Left lung (tissue), 10 donors: Measurements from ENCODE around the gene PDE4D. TPM values are rescaled to one million over a fixed set of nuclear protein-coding genes. Genes with fewer than 3 reads are reported as not detected.

Experiments
- ATAC-seq: fragments of 200-7000 bp; cut with Tn5 transposase; one replicate; pipeline ENCODE4 v1.9.1; 2020; ENCODE audit warnings: moderate library complexity
- DNase-seq, 4 donors: peaks; one replicate each; pipeline ENCODE4 v3.0.0-alpha.2; 2013 to 2020
- H3K27ac ChIP-seq, 2 donors: fragments of 200-600 bp; sonication (generic) in 1 of 2; one replicate each; pipeline versions ENCODE4 v1.5.0 to v1.8.0; 2020 to 2021
- H3K27me3 ChIP-seq, 2 donors: fragments of 200-600 bp; sonication (generic) in 1 of 2; one replicate each; pipeline versions ENCODE4 v1.5.0 to v1.8.0; 2020 to 2021
- H3K36me3 ChIP-seq, 2 donors: fragments of 200-600 bp; sonication (generic) in 1 of 2; one replicate each; pipeline versions ENCODE4 v1.5.0 to v1.8.0; 2020 to 2021
- H3K4me1 ChIP-seq, 2 donors: fragments of 200-600 bp; one replicate each; pipeline ENCODE4 v1.8.0; 2021
- H3K4me3 ChIP-seq, 2 donors: fragments of 200-600 bp; sonication (generic) in 1 of 2; one replicate each; pipeline versions ENCODE4 v1.5.0 to v1.8.0; 2020 to 2021; ENCODE audit warnings: mild to moderate bottlenecking in 1 of 2
- H3K9me3 ChIP-seq, 2 donors: fragments of 200-600 bp; sonication (generic) in 1 of 2; one replicate each; pipeline versions ENCODE4 v1.5.0 to v1.8.0; 2020 to 2021
- intact Hi-C, 2 donors: fragments of 100-400 bp; cut with DNase I; formaldehyde crosslinking; loops; one replicate each; pipeline versions ENCODE4 v1.11.2 to v1.14.2; 2022
- polyA plus RNA-seq, 6 donors: library from polyadenylated mRNA; unstranded; fragments of 120-200 nt; gene quantifications; one replicate each; pipeline ENCODE4 v1.2.1, GENCODE V29; 2013; ENCODE audit not compliant: insufficient read length in 6 of 6
- total RNA-seq, 2 donors: library from RNA; stranded (reverse); fragmentation: NEBNext Ultra II Directional; extraction: Animal tissue kit (Norgen Biotek cat#: 25700); gene quantifications; one replicate each; pipeline ENCODE4 v1.2.1, GENCODE V29; 2021
- TF ChIP-seq, protein P1 (sequence below), 2 donors: fragments of 200-600 bp; sonication (generic) in 1 of 2; IDR thresholded peaks; one replicate each; pipeline versions ENCODE4 v1.5.0 to v1.8.0; 2021; ENCODE audit warnings: antibody characterized with exemption in 2 of 2
- donor health status: DM: no; HTN: yes; CAD: no.
- donor health status: DM: no; HTN: no; CAD: no.

The PDE4D gene
- total and polyA plus RNA-seq, 8 donors: 21.4 to 57.1 (median 25.4) TPM

- Histone ChIP-seq H3K9me3 (no peaks in the 10 kb centered on the region), H3K36me3 (no peaks in the 10 kb centered on the region), H3K4me3 (no peak overlapping the region), H3K27ac (no peak overlapping the region), H3K27me3 (no peaks in the 10 kb centered on the region), H3K4me1 (peaks cover 0 to 8% of the 10 kb centered on the region in 2 donors)
- TF ChIP-seq, protein P1, sequence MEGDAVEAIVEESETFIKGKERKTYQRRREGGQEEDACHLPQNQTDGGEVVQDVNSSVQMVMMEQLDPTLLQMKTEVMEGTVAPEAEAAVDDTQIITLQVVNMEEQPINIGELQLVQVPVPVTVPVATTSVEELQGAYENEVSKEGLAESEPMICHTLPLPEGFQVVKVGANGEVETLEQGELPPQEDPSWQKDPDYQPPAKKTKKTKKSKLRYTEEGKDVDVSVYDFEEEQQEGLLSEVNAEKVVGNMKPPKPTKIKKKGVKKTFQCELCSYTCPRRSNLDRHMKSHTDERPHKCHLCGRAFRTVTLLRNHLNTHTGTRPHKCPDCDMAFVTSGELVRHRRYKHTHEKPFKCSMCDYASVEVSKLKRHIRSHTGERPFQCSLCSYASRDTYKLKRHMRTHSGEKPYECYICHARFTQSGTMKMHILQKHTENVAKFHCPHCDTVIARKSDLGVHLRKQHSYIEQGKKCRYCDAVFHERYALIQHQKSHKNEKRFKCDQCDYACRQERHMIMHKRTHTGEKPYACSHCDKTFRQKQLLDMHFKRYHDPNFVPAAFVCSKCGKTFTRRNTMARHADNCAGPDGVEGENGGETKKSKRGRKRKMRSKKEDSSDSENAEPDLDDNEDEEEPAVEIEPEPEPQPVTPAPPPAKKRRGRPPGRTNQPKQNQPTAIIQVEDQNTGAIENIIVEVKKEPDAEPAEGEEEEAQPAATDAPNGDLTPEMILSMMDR (IDR thresholded peaks at IDR 0.05): no peak
- DNase-seq: no peak
- no peak for ATAC-seq
- intact Hi-C loops: no loop called here
Measured at GRCh38 chr5:59542306-59542705, 351.2 kb downstream of the PDE4D start.

DNA sequence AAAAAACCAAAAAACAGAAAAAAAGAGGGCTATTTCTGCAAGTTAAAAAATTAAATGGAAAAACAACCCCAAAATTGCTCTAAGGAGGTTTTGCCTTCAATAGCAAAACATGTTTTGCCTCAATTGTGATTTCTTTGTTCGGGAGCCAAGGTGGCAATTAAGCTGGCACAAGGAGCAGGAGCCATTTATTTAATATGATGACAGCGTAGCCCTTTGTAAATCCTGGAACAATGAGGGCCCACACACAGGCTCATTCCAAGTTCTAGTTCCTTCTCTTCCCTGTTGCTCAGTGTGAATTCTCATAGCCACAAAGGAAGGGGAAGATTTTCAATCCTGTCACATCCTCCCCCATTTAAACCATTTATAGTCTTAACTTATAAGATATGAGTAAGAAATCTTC is 353.2 kb downstream of the PDE4D start:
- H3K27ac ChIP-seq: no peak overlapping the region
- H3K36me3 ChIP-seq: no peaks in the 10 kb centered on the region
- H3K9me3 ChIP-seq: no peaks in the 10 kb centered on the region
- H3K4me3 ChIP-seq: no peak overlapping the region
- DNase-seq: no peak
- intact Hi-C loops: no loop called here
- ATAC-seq: no peak
- no peaks in the 10 kb centered on the region for H3K27me3 ChIP-seq
- TF ChIP-seq, protein P1 (IDR thresholded peaks at IDR 0.05): no peak
- H3K4me1 ChIP-seq: peaks cover 0 to 8% of the 10 kb centered on the region in 2 donors

DNA sequence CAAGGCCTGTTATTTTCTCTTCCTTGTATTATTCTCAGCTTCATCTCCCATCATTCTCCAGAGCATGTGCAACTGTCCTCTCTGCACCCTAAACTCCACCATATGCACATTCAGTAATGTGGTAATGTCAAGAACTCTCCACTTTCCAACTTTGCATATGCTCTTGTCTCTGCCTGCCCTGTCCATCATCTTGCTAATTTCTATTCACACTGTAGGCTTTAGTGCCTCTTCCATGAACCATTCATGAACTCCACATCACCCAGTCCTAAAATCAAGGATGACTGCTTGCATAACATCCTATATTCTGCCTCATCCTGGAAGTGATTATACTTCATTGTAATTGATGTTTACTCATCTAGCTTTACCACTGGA is 354.8 kb downstream of the PDE4D start:
- no peak overlapping the region for H3K27ac ChIP-seq
- no peaks in the 10 kb centered on the region for H3K9me3 ChIP-seq
- ATAC-seq: no peak
- DNase-seq: no peak
- no peaks in the 10 kb centered on the region for H3K36me3 ChIP-seq
- no peak overlapping the region for H3K4me3 ChIP-seq
- TF ChIP-seq, protein P1 (IDR thresholded peaks at IDR 0.05): no peak
- H3K4me1 ChIP-seq: peaks cover 0 to 8% of the 10 kb centered on the region in 2 donors
- intact Hi-C loops: no loop called here
- H3K27me3 ChIP-seq: no peaks in the 10 kb centered on the region

DNA sequence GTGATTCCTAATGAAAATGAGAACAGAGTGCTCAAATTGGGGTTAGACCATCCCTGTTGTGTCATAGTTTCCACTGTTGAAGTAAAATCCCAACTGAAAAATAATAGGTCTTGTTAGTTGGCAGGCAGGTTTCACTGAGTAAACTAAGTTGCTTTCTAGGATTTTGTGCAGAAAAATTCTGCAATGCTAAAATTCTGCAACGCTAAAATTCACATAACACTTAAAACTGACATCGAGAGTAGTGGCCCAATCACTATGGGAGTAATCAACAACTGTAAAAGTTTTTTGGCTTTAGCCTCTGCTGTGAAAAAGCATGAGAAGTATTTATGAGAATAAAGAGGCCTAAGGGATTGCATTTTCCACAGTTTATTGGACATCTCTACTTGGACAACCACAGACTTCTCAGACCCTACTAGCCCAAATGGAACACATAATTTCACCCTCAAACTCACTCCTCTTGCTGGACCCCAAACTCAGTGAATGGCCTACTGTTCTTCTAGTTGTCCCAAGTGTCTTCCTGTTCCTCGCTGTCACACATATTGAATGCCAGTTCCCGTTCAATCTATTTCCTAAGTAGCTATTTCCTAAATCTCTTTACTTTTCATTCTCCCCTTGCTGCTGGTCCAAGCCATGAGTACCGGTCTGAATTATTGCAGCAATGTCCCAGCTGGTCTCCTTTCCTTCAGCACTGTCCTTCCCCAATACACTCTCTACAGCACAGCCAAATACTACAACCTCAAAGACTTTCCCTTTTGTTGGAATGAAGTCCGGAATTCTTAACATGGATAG is 355.4 kb downstream of the PDE4D start:
- H3K4me3 ChIP-seq: no peak overlapping the region
- TF ChIP-seq, protein P1 (IDR thresholded peaks at IDR 0.05): no peak
- no peak overlapping the region for H3K27ac ChIP-seq
- H3K9me3 ChIP-seq: no peaks in the 10 kb centered on the region
- intact Hi-C loops: no loop called here
- H3K4me1 ChIP-seq: peaks cover 0 to 2% of the 10 kb centered on the region in 2 donors
- H3K27me3 ChIP-seq: no peaks in the 10 kb centered on the region
- no peak for ATAC-seq
- H3K36me3 ChIP-seq: no peaks in the 10 kb centered on the region
- DNase-seq: no peak

DNA sequence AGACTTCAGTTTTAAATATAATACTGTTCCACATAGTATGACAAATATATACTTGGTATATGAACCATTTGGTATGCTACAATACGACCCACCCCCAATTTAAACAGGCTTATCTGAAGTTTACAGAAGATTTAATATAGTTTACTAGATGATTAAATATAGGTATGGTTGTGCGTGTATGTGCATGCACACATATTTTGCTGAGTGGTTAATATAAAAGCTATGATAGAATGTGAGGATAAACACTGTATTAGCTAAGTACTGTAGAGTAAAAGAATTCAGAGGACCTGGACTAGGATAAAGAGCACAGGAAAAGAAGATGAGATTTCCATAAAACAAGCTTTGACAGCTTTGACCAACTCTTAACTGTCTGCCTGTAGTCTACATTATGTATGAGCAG is 356.7 kb downstream of the PDE4D start:
- Histone ChIP-seq H3K4me3 (no peak overlapping the region), H3K27ac (no peak overlapping the region), H3K4me1 (no peaks in the 10 kb centered on the region), H3K36me3 (no peaks in the 10 kb centered on the region), H3K27me3 (no peaks in the 10 kb centered on the region), H3K9me3 (no peaks in the 10 kb centered on the region)
- intact Hi-C loops: no loop called here
- ATAC-seq (no peak), DNase-seq (no peak)
- TF ChIP-seq, protein P1 (IDR thresholded peaks at IDR 0.05): no peak
